GM21825 (cell line): ENCODE data around the gene ANTXR1.
"Not testable (repeated sequence)": the region's sequence is repeated elsewhere in the genome, so short reads cannot be mapped to it uniquely, and the experiment has no call there.

Experiments
- ATAC-seq: cut with Tn5 transposase; IDR thresholded peaks from one replicate; pipeline ENCODE4 v1.9.1; 2021; ENCODE audit warnings: mild to moderate bottlenecking, moderate library complexity; ENCODE audit not compliant: unreplicated experiment

The ANTXR1 gene

DNA sequence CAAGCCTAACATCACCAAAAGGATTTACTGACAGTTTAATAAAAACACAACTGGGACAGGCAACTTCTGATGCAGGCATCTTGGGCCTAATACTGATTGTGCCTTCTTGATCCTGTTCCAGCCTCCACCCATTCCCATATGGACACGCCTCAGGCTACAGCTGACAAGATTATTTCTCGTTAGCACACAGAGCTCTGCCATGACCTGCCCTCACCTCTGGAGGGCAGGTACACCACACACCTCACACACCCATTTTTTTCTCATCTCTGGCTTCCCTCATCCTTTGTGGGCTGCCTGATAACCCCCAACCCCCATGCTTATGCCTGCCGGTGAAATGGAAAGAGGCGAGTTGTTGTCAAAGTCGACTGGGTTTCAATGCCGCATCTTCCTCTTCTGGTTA lies 147.0 kb downstream of the ANTXR1 start:
- no peak for ATAC-seq

DNA sequence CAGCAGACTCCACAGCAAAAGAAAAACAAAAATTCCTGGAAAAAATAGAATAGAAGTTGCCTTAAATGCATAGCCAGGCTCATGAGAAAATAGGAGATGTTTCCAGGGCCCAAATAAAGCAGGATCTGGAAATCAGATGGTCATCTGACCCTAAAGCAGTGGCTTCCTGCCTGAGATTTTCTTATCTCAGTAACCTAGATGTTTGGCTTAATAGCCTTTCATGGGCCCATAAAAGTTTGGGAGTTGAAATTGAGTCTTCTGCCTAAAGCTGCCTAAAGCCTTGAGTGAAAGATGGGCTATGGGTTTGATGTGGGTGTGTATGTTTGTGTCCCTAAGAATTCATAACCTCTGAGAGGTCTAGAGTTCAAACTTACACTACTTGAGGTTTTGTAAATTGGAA lies 149.1 kb downstream of the ANTXR1 start:
- ATAC-seq: no peak

GRCh38 chr2:69163109-69163508 lies 150.1 kb downstream of the ANTXR1 start:
- ATAC-seq: no peak

DNA sequence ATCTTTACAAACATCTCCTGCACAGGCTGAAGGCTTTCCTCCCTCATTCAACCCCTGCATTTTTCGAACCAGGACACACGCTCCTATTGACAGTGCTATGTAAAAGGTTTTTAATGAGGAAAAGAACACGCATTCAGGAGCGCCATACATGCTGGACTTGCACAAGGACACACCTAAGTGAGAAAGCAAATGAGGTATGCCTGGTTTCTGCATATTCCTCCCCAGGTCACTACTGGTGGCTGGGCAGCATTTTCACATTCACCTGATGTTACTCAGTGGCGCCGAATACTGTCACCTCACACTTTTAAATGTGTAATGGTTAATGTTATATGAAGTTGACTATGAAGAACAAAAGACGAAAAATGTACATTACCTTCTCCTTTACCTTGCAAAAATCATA lies 150.6 kb downstream of the ANTXR1 start:
- no peak for ATAC-seq

GRCh38 chr2:69164061-69164778 lies 151.2 kb downstream of the ANTXR1 start:
- no peak for ATAC-seq

DNA sequence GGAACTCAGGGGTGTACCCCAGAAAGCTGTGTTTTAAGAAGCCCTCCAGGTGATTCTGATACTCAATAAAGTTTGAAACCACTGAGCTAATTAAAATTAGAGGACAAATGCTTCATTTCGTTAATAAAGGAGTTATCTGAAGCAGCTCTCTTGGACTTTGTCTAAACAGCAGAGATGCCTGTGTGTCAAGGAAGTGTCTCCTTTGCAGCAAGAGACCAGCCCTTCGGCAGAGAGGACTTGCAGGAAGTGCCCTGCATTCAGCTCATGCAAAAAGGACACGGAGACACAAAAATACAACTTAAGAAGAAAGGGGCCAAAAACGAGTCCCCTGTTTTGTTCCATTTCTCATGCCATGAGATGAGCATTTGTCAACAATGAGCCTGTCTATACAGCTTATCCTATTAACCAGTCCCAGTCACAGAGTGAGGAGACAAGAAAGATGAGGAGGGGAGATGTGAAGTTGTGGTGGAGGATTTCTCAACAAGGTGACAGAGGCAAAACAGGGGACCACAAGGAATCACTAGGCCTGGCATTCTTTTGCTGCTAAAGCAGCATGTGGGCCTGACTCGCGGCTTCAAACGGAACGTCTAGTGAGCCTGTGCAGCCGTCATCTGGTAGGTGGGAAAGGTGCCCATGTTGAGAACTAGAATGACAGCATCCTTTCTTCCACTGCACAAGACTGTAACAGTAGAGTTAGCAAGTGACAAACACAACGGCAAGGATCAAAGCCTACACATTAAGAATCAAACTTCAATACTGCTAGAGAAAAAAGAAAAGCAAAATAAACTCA lies 152.3 kb downstream of the ANTXR1 start:
- ATAC-seq: no peak

GRCh38 chr2:69166465-69166811 lies 153.5 kb downstream of the ANTXR1 start:
- no peak for ATAC-seq

- ATAC-seq: no peak
Measured at GRCh38 chr2:69166812-69167468, 154.0 kb downstream of the ANTXR1 start.

- no peak for ATAC-seq
Measured at GRCh38 chr2:69167469-69167822, 154.5 kb downstream of the ANTXR1 start.

- no peak for ATAC-seq
Measured at GRCh38 chr2:69168144-69168813, 155.3 kb downstream of the ANTXR1 start.

DNA sequence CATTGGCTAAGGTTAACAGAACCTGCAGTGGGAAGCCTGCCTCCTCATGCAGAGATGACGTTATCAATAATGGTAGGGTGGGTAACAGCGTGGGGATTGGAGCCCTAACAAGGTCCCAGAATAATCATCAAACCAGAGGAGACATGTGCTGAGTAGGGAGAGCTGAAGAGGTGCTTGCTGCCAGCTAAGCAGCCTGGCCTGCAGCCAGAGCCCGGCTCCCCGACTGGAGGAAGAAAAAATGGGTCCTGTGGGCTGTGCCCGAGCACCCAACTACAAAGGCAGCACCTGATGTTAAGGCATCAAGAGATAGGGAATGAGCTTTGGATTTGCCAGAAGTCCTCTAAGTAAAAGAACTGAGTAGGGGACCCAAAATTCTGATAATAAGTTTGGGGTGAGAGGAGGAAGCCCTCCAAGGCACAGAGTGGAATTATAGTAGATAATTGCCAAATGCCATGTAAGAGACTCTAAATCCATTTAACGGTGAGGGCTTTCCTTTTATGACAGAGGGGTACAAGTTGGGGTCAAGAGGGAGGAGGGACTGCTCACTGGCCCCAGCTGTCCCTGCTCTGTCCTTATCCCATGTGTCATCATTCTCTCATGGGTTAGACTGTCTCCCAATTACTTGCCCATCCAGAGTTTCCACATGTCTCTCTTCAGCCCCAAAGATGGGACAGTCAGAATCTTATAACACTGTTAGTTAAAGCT lies 156.1 kb downstream of the ANTXR1 start:
- no peak for ATAC-seq

GRCh38 chr2:69169655-69170389 lies 156.8 kb downstream of the ANTXR1 start:
- no peak for ATAC-seq

DNA sequence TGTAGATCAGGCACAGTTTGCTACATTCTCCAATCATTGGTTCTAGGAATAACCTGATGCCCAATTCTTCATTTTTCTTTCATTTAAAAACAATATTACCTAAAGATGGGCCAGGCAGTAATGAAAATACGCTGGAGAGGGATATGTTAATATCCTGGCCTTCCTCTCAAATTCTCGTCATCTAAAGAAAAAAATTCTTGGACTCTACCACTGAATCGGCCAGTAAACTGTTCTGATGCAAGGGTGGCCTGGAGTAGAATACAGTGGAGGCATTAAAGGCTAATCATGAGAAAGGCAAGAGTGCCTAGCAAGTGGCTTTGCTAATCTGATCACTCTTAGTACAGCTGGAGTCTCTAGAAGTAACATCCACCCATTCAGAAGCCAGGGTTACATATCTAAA lies 157.7 kb downstream of the ANTXR1 start:
- no peak for ATAC-seq

GRCh38 chr2:69171116-69171896 lies 158.3 kb downstream of the ANTXR1 start:
- ATAC-seq: no peak

DNA sequence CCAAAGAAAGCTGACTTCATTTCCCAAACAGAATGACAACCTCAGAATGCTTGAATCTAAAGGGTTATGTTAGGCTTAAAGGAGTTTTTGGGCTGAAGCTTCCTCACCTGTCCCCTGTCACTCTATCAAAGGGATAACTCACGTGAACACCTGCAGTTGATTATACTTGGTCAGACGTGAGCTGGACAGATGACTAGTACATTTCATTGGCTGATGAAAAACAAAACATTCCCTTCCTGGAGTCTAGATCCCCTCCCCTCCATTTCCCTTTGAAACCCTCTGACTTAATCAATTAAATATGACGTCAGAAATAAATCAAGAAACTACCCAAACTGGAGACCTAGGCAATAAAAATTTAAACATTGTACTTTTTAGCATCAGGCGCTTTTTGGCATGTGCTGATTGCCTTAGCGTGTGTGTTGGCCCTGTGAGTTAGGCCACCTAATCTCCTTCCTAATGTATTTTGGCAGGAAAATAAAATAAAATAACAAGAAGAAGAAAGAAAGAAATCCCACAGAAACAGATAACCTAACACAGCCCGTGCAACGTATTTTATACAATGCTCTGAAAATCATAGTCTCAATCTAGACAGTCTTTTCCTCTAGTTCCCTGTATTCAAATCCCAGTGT lies 159.0 kb downstream of the ANTXR1 start:
- no peak for ATAC-seq

DNA sequence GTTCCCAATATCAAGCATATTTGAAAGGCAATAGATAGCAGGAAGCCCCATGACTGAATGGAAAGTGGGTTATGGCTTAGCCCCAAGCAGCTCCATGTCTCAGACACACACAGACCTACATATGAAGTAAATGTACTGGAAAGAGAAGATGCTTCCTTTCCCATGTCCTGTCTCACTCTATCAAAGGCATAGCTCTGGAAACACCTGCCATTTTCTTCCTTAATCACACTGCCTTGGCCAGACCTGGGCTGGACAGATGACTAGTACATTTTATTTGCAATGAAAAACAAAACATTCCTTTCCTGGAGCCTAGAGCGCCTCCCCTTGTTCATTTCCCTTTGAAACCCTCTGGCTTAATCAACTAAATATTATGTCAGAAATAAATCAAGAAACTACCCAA lies 160.7 kb downstream of the ANTXR1 start:
- no peak for ATAC-seq

DNA sequence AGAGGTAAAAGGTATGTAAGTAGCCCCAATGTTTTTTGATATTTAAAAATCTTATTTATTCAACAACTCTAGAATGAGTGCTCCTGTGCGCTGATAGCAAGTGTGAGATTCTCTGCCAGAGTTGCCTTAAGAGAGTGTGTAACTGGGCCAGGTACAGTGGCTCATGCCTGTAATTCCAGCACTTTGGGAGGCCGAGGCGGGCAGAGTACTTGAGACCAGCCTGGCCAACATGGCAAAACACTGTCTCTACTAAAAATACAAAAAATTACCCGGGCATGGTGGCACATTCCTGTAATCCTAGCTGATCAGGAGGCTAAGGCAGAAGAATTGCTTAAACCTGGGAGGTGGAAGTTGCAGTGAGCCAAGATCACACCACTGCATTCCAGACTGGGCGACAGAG lies 161.2 kb downstream of the ANTXR1 start:
- not testable (repeated sequence) for ATAC-seq

- no peak for ATAC-seq
Measured at GRCh38 chr2:69175790-69176715, 163.1 kb downstream of the ANTXR1 start.
